Cerebellar cortex (tissue), 1 donor: ENCODE results near the gene RAB7B.

Source experiments
- DNase-seq: peaks from one replicate; pipeline ENCODE4 v3.0.0-alpha.2; 2015; ENCODE audit warnings: low spot score

The RAB7B gene

DNA sequence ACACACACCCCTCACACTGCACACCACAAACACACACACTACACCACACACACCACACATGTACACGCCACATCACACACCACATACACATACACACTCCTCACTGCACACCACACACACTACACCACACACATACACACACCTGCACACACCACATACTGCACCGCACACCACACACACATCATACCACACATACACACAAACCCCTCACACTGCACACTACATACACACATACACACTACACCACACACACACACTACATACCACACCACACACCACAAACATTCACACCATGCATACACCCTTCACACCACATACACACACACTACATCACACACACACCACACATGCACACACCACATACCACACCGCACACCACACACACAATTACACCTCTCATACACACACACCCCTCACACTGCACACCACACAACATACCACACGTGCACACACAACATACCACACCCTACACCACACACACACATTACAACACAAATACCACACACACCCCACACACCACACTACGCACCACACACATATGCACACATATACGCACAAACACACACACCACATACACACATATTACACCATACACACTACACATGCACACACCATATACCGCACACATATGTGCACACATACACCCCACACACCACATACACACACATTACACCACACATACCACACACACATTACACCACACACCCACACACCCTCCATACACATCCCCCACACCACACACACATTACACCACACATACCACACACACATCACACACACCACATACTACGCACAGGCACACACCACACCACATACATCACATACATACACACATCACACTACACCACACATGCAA lies 29.6 kb downstream of the RAB7B start:
- no peak for DNase-seq

DNA sequence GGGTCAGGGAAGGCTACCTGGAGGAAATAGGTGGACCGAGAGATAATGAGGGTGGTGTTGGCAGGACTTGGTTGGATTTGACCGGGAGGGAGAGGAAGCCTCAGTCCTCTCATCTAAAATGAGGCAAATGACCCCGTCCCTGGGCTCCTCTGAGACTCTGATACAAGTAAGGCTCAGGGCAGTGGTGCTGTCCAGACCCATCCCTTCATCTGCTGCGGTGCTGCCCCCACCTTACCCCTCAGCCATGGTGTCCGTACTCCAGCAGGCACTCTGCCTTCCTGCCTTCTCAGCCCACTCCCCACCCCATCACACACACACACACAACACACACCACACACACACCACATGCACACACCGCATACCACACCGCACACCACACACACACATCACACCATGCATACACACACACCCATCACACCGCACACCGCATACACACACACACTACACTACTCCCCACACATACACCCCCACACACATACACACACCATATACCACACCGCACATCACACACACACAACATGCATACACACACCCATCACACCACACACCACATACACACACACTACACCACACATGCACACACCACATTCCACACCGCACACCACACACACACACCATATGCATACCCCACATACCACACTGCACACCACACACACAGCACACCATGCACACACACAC lies 30.6 kb downstream of the RAB7B start:
- no peak for DNase-seq

DNA sequence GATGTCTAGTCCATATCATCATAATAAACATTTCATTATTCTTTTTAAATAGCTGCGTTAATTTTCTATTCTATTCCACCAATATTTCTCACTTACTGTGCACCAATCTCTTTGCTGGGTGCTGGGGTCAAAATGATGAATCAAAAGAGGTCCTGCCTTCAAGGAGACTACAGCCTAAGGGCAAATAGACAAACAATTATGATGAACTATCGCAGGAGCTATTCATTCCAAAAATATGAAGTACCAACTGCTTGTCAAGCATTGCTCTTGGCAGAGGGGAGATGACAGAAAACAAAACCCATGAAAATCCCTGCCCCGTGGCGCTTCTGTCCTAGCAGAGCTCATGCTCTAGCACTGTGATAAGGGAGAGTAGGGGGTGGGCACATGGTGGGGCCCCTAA lies 31.1 kb downstream of the RAB7B start:
- no peak for DNase-seq

DNA sequence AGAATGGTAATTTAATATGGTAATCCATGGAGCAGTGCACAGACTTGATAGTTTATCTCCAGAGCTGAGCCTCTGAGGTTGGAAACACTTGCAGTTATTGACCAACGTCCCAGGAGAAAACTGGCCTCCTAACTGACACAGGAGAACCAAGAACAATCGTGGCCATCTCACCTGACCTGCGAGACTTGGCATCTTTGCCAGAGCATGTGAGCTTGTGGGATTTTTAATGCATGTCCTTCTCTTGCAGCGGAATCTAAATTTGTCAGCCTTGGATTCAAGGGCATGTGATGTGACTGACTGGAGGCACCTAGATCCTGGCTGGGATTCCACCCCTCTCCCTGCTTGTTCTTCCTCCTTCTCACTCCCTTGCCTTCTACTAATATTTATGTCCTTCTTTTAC lies 32.1 kb downstream of the RAB7B start:
- DNase-seq = no peak

DNA sequence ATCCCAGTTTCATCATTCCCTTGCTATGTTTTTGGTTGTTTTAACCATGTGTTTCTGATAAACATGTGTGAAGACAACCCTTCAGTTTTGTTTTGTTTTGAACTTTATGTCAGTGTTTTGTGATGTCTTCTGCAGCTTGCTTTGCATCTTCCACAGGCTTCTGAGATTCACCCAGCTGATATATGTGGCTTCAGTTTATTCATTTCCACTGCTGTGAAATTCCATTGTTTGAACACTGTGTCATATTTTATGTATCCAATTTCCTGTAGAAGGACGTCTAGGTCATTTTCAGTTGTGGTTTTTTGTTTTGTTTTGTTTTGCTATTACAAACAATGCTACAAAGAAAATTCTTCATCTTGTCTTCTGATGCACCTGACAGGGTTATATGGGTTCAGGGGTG lies 32.7 kb downstream of the RAB7B start:
- DNase-seq = no peak

DNA sequence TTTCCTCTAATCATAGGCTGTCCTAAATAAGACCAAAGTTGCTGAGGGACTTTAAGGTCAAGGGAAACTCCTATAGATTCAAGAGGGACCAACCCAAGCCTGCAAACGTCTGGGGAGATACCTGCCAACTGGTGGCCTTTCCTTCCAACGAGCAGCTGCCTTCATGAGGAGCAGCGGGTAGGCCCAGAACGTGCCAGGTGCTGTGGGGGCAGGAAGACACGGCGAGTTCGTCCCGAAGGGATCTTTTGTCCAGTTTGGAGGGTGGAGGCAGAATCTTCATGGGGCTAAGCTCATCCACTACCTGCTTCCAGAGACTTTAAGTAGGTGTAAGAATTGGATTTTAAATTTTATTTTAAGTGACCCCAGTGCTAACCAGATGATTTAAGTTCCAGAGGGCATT lies 34.0 kb downstream of the RAB7B start:
- no peak for DNase-seq

DNA sequence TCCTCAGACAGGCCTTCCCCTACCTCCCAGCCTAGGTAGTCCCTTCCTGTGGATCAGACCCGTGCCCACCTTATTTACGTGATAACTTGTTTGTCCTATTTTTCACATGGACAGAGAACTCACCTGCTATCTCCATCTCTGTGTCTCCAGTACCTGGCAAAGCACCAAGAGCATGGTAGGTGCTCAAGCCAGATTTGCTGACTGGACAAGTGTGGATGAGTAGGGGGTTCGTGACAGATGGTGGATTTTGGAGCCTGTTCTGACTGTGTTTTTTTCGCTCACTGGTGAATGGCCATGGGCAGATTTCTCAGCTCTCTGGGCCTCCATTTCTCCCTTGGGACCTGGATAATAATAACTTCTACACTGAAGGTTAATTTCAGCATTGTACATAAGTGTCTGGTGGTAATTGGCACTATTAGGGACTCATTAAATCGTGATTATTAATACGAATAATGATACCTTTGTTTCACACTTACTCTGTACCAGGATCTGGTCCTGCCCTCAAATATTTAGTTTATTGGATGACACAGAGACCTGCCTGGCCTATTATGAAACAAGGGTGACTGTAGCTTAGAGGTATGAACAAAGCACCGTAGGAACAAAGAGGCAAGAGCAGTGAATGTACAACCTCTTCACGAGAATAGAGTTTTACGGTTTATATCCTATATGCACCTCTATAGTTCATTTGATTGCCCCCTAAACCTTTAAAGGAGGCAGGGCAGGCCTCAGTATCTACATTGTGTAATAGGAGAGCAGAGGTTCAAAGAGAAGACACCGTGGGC lies 35.5 kb downstream of the RAB7B start:
- no peak for DNase-seq

DNA sequence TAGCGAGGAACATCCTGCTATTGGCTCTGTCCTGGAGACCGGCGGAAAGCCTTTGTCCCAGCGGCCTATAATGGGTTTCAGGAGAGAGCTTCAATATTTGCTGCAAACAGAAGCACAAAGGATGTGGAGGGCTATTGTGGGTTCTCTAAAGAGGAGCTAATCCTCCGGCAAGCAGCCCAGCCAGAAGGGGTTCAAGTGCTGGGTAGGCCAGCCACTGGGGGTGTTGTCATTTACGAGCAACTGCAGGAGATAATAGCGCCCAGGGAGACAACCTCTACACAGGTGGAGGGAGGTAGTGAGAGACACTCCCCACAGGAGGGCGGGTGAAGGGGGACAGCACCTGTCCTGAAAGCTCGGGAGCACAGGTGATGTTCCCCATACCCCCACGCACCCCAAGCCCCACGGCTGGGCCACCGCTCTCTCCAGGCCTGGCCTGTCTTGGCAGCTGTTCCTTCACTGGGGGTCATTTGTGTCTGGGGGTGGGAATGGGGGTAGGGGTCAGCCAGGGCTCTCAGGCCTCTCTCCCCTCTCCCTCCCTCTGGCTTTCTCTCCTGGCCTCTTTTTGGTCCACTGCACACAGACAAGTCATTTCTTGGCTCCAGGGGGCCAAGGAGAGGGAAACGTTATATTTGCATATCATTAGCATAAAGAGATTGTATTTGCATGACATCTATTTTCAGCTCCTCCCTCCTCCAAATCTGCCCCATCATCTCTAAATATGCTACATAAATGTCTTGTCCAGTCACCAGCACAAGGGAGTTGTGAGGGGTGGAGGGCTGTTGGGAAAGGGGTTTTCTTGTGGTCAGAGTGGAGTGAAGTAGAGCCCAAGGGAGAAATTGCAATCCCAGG lies 37.9 kb downstream of the RAB7B start:
- no peak for DNase-seq

DNA sequence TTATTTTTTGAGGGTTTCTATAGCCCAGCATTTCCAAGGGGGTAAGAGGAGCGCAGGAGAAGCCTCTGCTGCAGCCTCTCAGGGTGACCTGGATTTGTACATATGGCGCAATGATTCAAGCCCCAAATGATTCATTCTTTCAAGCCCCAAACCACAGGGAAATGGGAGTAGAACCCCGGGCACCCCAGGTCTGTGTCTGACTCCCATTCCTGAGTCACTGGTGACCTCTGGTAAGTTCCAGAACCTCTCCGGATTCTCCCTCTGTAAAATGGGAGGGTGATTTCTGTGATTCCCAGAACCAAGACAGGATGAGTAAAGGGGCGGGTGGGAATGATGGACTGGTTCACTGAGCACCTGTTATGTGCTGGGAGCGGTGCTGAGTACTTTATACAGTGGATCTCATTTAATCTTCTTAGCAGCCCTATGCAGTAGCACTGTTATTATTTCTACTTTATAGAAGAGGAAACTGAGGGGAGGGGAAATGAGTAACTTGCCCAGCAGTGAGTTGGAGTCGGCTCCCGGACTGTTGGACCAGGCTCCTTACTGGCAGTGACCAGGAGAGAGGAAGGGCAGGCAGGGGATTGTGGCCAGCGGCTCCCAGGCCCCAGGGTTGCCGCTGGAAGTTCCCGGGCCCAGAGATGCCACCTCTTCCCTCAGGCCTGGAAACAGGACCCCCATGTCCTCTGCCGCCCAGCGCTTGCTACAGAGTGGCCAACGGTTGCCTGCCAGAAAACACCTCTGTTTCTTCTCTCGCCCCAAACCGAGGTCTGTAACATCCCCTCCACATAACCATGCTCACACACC lies 39.6 kb downstream of the RAB7B start:
- no peak for DNase-seq

DNA sequence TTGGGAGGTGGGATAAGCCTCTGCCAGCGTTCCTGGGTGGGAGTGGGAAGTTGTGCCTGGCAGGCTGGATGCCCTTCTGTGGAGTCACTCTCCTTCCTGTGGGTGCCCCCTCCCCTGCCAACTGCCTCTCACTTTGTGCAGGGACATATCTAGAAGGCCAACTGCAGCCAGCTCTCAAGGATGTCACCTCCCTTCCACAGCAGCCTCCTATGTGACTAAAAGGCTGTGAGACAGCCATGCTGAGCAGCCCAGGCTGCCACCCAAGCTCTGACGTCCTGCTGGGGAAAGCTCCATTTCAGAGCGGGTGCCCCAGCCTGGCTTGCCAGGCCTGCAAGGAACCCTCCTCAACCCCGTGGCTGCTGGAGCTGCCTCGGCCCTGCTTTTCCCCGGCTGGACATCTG lies 40.4 kb downstream of the RAB7B start:
- no peak for DNase-seq

DNA sequence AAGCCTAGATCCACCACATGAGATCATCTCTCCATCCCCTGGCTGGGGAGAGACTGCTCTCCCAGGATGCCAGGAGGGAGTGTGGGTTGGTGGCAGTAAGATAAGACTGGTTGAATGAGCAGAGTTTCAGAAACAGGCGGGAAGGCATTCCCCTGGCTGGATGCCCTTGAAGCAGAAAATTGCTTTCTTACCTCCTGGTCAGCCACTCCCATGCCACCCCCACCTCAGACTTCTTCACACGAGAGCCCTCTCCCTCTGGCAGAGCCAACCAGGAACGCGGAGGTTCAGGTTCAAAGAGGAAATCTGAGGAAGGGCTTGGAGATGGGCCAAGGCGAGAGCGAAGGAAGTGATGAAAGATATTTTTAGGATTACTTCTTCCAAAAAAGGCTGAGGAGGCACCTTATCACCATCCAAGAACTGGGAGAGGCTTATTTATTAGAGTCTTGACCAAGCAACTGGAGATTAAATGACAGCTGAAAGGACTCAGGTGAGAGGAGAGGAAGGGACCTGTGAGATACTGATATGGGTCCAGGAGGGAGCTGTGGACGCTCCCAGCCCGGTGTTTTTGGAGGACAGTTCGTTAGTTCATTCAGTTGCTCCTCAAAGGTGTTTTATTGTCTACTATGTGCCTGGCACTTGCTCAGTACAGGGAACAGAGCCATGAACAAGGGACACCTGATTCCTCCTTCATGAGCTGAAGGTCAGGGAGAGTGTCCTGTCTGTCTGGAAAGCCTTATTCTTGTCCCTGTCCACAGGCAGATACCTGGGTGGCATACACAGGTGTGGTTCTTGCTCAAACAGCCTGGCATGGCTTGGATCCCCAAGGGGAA lies 41.0 kb downstream of the RAB7B start:
- DNase-seq = no peak

DNA sequence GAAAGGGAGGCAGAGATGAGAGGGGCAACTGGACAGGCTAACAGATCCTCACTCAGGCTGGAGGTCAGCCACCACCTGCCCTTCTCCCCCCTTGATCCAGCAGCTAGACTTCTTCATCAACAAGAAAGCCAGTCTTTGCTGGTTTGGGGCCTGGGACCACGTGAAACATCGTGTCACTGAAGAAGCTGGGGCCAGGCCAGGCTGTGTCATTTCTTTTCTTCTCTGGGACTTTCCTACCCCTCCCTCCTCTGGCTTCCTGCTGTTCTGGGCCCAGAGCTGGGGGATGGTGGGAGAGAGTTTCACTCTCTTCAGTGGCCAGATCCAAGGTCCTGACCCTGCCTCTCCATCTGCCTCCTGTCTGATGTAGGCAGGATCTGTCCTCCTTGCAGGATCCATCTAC lies 41.8 kb downstream of the RAB7B start:
- DNase-seq = no peak

DNA sequence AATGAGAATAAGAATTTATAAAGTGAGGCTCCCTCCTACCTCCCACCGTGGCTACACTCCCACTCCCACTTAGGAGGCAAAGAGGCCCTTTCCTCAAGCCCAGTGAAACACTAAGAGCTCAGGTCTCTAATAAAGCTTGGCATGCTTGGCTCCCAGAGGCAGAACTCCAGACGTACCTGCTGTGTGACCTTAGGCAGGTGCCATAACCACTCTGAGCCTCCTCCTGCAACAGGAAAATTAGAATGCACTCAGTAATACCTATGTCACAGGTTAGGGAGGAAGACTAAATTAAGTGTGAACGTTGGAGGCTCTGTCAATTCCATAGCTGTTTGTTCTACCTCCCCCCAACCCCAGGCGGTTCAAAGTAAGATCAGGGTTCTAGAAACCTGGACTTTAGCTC lies 43.4 kb downstream of the RAB7B start:
- no peak for DNase-seq

DNA sequence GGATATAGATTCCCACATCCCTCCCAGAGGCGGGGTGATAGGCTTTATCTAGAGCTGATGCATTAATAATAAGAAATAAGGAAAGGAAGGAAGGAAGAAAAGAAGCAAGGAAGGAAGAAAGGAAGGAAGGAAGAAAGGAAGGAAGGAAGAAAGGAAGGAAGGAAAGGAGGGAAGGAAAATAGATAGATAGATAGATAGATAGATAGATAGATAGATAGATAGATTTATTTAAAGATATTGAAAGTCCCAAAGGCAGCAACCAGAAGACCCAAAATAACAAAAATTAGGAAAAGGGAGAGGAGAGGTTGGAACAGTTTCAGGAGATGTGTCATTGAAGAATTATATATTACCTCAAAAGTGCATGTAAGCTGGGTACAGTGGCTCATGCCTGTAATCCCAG lies 47.7 kb downstream of the RAB7B start:
- no peak for DNase-seq

DNA sequence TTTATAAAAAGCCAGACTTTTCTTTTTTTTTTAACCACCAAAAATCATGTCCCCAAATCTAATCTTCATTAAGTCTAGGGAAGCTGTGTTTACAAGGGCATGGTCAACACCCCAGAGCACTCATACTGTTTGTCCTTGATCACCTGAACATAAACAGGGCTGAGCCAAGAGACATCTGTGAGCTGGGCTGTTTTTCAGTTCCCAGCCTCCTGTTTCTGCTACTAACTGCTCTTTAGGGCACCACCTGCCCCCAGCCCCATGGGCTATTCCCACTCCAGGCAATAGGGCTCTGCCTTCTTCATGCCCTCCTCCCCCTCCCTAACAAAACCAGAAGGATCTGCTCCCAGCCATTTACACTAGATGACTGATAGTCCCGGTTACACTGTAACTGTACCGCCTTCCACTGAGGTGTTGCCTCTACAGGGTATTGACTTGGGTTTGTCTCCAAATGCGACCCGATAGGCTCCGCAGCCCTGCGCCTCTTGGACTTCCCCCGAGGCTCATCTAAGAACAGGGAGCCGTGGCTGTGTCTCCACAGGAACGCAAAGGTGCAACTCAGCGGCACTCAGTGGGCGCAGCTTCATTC lies 48.3 kb downstream of the RAB7B start:
- no peak for DNase-seq

DNA sequence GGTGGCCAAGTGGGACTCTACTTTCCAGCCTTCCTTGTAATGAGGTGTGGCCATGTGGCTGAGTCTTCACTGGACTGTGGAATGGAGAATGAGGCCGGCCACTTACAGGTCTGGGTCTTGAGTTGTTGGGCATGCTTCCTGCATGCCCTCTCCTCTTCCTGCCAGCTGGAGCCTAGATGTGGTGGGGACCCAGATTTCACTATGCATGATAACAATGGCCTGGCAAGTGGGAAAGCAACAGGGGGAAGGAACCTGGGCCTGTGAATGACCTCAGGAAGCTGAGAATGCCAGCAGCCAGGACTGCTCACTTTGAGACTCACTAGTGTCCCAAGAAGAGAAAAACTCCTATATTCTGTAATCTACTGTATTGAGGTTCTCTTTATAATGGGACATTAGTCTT lies 51.4 kb downstream of the RAB7B start:
- no peak for DNase-seq

DNA sequence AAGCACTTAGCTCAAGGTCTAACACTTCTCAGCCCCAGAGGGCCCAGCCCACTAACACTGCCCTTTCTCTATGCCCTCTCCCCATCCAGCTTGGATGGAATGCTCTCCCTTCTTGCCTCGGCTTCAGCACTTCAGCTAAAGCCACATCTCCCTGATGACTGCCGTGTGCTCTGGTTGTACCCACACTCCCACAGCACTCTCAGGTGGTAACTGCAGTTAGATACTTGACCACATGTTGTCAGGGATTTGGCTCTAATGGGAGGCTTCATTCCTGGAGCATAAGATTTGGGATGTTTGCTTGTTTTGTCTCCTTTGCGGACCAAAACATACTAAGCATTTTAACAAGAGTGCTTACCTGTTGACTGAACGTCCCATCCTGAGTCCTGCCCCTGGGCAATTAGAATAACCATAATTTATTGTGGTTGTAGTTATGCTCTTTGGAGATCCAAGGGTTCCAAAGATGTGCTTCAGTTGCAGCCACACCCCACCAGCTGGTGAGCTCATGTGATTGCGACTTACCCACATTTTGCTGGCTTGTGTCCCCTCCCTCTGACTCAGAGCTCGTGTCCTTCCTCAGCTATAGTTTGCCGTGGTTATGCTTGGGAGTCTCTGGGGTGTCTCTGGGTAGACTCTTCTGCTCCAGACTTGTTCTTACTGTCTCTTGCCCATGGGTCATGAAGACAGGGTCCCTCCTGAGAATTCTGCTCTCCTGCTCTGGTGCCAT lies 52.2 kb downstream of the RAB7B start:
- DNase-seq = no peak

DNA sequence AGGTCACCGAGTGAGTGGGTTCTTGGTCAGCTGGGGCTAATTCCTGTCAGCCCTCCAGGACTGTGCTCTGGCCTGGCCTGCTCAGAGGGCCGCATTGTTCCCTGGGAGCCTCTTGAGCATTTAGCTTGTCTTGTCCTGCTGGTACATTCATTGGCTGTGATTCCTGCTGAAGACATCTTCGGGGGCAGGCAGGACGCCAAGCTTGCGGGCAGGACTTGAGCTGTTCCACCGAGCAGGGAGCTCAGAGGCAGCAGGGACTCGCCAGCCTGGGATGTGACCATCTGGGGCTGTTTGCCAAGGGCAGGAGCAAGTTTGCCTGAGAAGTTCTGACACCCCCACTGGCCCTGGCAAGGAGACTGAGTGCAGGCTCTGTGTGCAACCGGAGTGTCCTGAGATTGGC lies 52.9 kb downstream of the RAB7B start:
- DNase-seq = peak; percentile 51

DNA sequence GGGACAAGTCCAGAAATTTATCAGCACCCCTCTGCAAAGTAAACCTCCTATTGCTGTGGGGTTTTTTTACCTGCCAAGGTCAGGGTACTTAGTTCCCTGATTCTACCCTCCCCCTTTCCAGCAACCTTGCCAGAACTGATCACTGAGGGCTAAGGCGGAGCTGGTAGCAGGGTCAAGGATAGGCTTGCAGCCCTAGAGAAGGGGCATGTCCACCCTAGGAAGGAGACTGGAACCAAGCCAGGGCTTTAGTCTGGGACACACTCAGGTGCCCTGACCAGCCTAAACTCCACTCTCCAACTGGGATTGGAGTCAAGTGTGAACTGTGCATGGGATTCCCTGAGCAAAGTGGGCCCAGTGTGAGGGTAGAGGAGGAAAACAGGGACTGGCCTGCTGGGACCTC lies 53.4 kb downstream of the RAB7B start:
- DNase-seq = no peak
